Adrenal gland (tissue), 12 donors: ENCODE results near the gene DIAPH3. TPM values are rescaled to one million over a fixed set of nuclear protein-coding genes. Genes with fewer than 3 reads are reported as not detected.

ENCODE experiments used
- DNase-seq, 7 donors: peaks; one replicate each; pipeline ENCODE4 v3.0.0-alpha.2; 2019 to 2020
- H3K27ac ChIP-seq, 5 donors: fragments of 200-600 bp; sonication (generic) in 4 of 5; 1 replicate in 3 of 5; 2 replicates in 2 of 5; pipeline versions ENCODE4 v1.5.1 to v1.8.0; 2016 to 2020; ENCODE audit warnings: mild to moderate bottlenecking in 1 of 5
- H3K27me3 ChIP-seq: fragments of 200-600 bp; 2 replicates; pipeline ENCODE4 v1.8.0; 2021
- H3K36me3 ChIP-seq, 2 donors: fragments of 200-600 bp; replicated peaks in 1 of 2; 1 replicate in 1 of 2; 2 replicates in 1 of 2; pipeline versions ENCODE4 v1.5.1 to v1.8.0; 2018 to 2022
- H3K4me1 ChIP-seq, 2 donors: fragments of 200-600 bp; replicated peaks in 1 of 2; 1 replicate in 1 of 2; 2 replicates in 1 of 2; pipeline versions ENCODE4 v1.5.1 to v1.8.0; 2018 to 2021
- H3K4me3 ChIP-seq, 4 donors: fragments of 200-600 bp; sonication (generic) in 3 of 4; one replicate each; pipeline ENCODE4 v1.5.1; 2016 to 2018
- H3K9me3 ChIP-seq, 3 donors: fragments of 200-600 bp; sonication (generic) in 1 of 3; replicated peaks in 1 of 3; 1 replicate in 2 of 3; 2 replicates in 1 of 3; pipeline versions ENCODE4 v1.5.1 to v1.8.0; 2016 to 2021
- CTCF ChIP-seq, 6 experiments: fragments of 450-650 bp in 4 of 6; fragments of 200-600 bp in 2 of 6; sonication (generic) in 1 of 6; IDR thresholded peaks; 1 replicate in 5 of 6; 2 replicates in 1 of 6; pipeline versions ENCODE4 v1.5.1 to v1.8.0; 2016 to 2021; ENCODE audit warnings: antibody characterized with exemption in 6 of 6, mild to moderate bottlenecking in 2 of 6, moderate library complexity in 1 of 6
- POLR2A ChIP-seq, 2 donors: fragments of 450-650 bp; IDR thresholded peaks; one replicate each; pipeline ENCODE4 v1.6.1; 2017; ENCODE audit warnings: antibody characterized with exemption in 2 of 2, mild to moderate bottlenecking in 2 of 2, moderate library complexity in 1 of 2
- WGBS, 4 donors: extraction: QIAGEN DNeasy Blood & Tissue Kit in 2 of 4; methylation state at CpG; one replicate each; pipeline versions ENCODE4 v1.1.5 to v1.1.7; 2013 to 2017; 5-methylcytosine and 5-hydroxymethylcytosine counted together
- intact Hi-C, 2 donors: fragments of 100-400 bp; cut with DNase I; formaldehyde crosslinking; loops; one replicate each; pipeline versions ENCODE4 v1.14.1 to v1.15.0; 2022 to 2023
- polyA plus RNA-seq, 3 donors: library from polyadenylated mRNA; stranded (reverse); fragments of 200-250 nt in 2 of 3; fragments of 350-450 nt in 1 of 3; fragmentation: Illumina TruSeq in 1 of 3; extraction: RNeasy Lipid Tissue Mini Kit (QIAGEN cat#74804) in 1 of 3; gene quantifications; one replicate each; pipeline ENCODE4 v1.2.3, GENCODE V29; 2013 to 2014
- total RNA-seq, 9 donors: library from RNA; depleted of rRNA in 4 of 9; stranded (reverse); fragments of >200 nt in 4 of 9; fragments of 120-200 nt in 1 of 9; fragmentation: NEBNext Ultra II Directional in 1 of 9; extraction: Animal tissue kit (Norgen Biotek cat#: 25700) in 1 of 9; gene quantifications; one replicate each; pipeline versions ENCODE4 v1.1.0 to v1.2.4, GENCODE V29; 2013 to 2023
- donor health status: healthy with polysubstance abuse.
- donor health status: Bipolar disorder and iron deficiency.
- donor health status: DM: yes; HTN: yes; CAD: no.
- donor health status: DM: no; HTN: no; CAD: no.
- donor health status: DM: no; HTN: no; CAD: no.
- donor health status: DM: yes; HTN: yes; CAD: no.

DIAPH3 gene
- total and polyA plus RNA-seq, 12 donors = 0.07 to 4.2 (median 0.42) TPM; not detected in 3

- no peaks in the 10 kb centered on the region for H3K9me3 ChIP-seq
- WGBS, 4 donors = 87 to 94% (median 90%) methylated on average over 5 of the region's 5 CpGs
- no peak overlapping the region for H3K4me3 ChIP-seq
- TF ChIP-seq CTCF (IDR thresholded peaks at IDR 0.05) (no peak), POLR2A (IDR thresholded peaks at IDR 0.05) (no peak)
- H3K4me1 ChIP-seq = no peaks in the 10 kb centered on the region
- intact Hi-C loops = no loop called here
- H3K36me3 ChIP-seq = no peaks in the 10 kb centered on the region
- no peak for DNase-seq
- H3K27ac ChIP-seq = no peak overlapping the region
- no peaks in the 10 kb centered on the region for H3K27me3 ChIP-seq
Observed at GRCh38 chr13:59746291-59746962, 417.3 kb downstream of the DIAPH3 start.

- 81 to 93% (median 85%) methylated on average over 1 of the region's 1 CpG for WGBS, 4 donors
- no peaks in the 10 kb centered on the region for H3K27me3 ChIP-seq
- intact Hi-C loops = no loop called here
- H3K4me3 ChIP-seq = no peak overlapping the region
- DNase-seq = no peak
- H3K9me3 ChIP-seq = no peaks in the 10 kb centered on the region
- no peaks in the 10 kb centered on the region for H3K4me1 ChIP-seq
- TF ChIP-seq POLR2A (IDR thresholded peaks at IDR 0.05) (no peak), CTCF (IDR thresholded peaks at IDR 0.05) (no peak)
- no peak overlapping the region for H3K27ac ChIP-seq
- H3K36me3 ChIP-seq = no peaks in the 10 kb centered on the region
Observed at GRCh38 chr13:59745392-59745788, 418.3 kb downstream of the DIAPH3 start.

DNA sequence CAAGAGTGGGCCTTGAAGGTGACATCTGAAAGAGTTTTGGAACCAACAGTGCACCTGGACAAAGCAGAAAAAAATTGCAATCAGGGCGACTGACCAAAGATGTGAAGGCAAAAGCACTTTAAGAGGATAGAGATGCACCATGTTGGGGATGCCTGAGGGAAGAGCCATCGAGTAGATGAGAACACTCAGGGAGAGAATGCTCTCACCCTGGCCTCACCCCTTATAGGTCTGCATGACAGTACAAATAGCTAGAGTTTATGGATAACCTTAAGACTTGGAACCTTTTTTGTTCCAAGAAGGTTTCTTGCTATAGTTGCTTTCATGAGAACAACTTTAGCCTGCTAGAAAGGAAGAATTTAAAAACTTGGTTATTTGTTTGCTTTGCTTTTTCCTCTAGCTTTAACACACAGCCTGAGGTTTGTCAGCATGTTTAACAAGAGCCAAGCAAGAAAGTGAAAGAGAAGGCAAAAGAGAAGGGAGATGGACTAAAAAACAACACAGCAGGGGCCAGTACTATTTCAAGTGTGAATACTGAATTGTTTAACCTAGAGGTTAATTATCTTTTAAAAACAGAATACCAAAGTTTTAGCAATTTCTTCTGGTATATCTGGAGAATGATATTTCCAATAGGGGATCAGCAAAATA lies 418.9 kb downstream of the DIAPH3 start:
- no peaks in the 10 kb centered on the region for H3K27me3 ChIP-seq
- H3K4me3 ChIP-seq = no peak overlapping the region
- intact Hi-C loops = no loop called here
- no peaks in the 10 kb centered on the region for H3K9me3 ChIP-seq
- no peaks in the 10 kb centered on the region for H3K36me3 ChIP-seq
- H3K4me1 ChIP-seq = no peaks in the 10 kb centered on the region
- TF ChIP-seq CTCF (IDR thresholded peaks at IDR 0.05) = no peak
- no peak for TF ChIP-seq POLR2A (IDR thresholded peaks at IDR 0.05)
- no peak overlapping the region for H3K27ac ChIP-seq
- DNase-seq = no peak
- WGBS, 4 donors = 73 to 87% (median 84%) methylated on average over 2 of the region's 2 CpGs

GRCh38 chr13:59743195-59743594 lies 420.5 kb downstream of the DIAPH3 start:
- WGBS, 4 donors = 76 to 90% (median 81%) methylated on average over 3 of the region's 3 CpGs
- DNase-seq = no peak
- Histone ChIP-seq H3K36me3 (no peaks in the 10 kb centered on the region), H3K9me3 (no peaks in the 10 kb centered on the region), H3K4me3 (no peak overlapping the region), H3K27ac (no peak overlapping the region), H3K27me3 (no peaks in the 10 kb centered on the region), H3K4me1 (no peaks in the 10 kb centered on the region)
- intact Hi-C loops = no loop called here
- TF ChIP-seq CTCF (IDR thresholded peaks at IDR 0.05) (no peak), POLR2A (IDR thresholded peaks at IDR 0.05) (no peak)
